H9 (cell line): ENCODE results near the gene BBOX1. TPM values are rescaled to one million over a fixed set of nuclear protein-coding genes. Genes with fewer than 3 reads are reported as not detected.

Source experiments
- DNase-seq: peaks from one replicate; pipeline ENCODE4 v3.0.0-alpha.2; 2017
- H2AFZ ChIP-seq: one replicate; pipeline ENCODE4 v1.6.1; 2013; ENCODE audit warnings: mild to moderate bottlenecking, low read length, control low read depth, moderate library complexity
- H2AK5ac ChIP-seq: 2 replicates; pipeline ENCODE4 v1.6.1; 2013; ENCODE audit warnings: low read length, control low read depth, mixed read lengths; ENCODE audit not compliant: insufficient read length
- H2BK120ac ChIP-seq: one replicate; pipeline ENCODE4 v1.6.1; 2013; ENCODE audit warnings: low read depth, mild to moderate bottlenecking, low read length, control low read depth, inconsistent platforms; ENCODE audit not compliant: poor library complexity, severe bottlenecking
- H2BK12ac ChIP-seq: 2 replicates; pipeline ENCODE4 v1.6.1; 2013; ENCODE audit warnings: low read length, control low read depth, mixed read lengths, low read depth; ENCODE audit not compliant: insufficient read length
- H2BK15ac ChIP-seq: 2 replicates; pipeline ENCODE4 v1.6.1; 2013; ENCODE audit warnings: low read depth, low read length, control low read depth
- H2BK20ac ChIP-seq: one replicate; pipeline ENCODE4 v1.6.1; 2013; ENCODE audit warnings: low read depth, mild to moderate bottlenecking, low read length, control low read depth, inconsistent platforms; ENCODE audit not compliant: poor library complexity, severe bottlenecking
- H2BK5ac ChIP-seq: 2 replicates; pipeline ENCODE4 v1.6.1; 2013; ENCODE audit warnings: low read length, control low read depth, mixed read lengths; ENCODE audit not compliant: insufficient read length
- H3K14ac ChIP-seq: 2 replicates; pipeline ENCODE4 v1.6.1; 2013; ENCODE audit warnings: low read length, control low read depth; ENCODE audit not compliant: insufficient read depth
- H3K18ac ChIP-seq: 2 replicates; pipeline ENCODE4 v1.6.1; 2013; ENCODE audit warnings: low read depth, mild to moderate bottlenecking, mixed read lengths, low read length, control low read depth; ENCODE audit not compliant: insufficient read length
- H3K23ac ChIP-seq: 2 replicates; pipeline ENCODE4 v1.6.1; 2013; ENCODE audit warnings: low read length, control low read depth, mixed read lengths, low read depth; ENCODE audit not compliant: insufficient read length
- H3K23me2 ChIP-seq: 2 replicates; pipeline ENCODE4 v1.6.1; 2013; ENCODE audit warnings: low read depth, mild to moderate bottlenecking, mixed read lengths, low read length, control low read depth; ENCODE audit not compliant: insufficient read length, poor library complexity, severe bottlenecking
- H3K27ac ChIP-seq: 2 replicates; pipeline ENCODE4 v1.5.1; 2013; ENCODE audit warnings: low read length, control low read depth, mixed read lengths, low read depth; ENCODE audit not compliant: insufficient read length
- H3K27me3 ChIP-seq: 2 replicates; pipeline ENCODE4 v1.6.1; 2013; ENCODE audit warnings: low read length, control low read depth, inconsistent platforms; ENCODE audit not compliant: insufficient read depth
- H3K4ac ChIP-seq: 2 replicates; pipeline ENCODE4 v1.6.1; 2013; ENCODE audit warnings: low read depth, mild to moderate bottlenecking, control low read depth, inconsistent platforms, low read length, moderate library complexity
- H3K4me1 ChIP-seq: 2 replicates; pipeline ENCODE4 v1.6.1; 2013; ENCODE audit warnings: low read length, control low read depth, inconsistent platforms; ENCODE audit not compliant: insufficient read depth
- H3K4me2 ChIP-seq: 2 replicates; pipeline ENCODE4 v1.6.1; 2013; ENCODE audit warnings: low read length, control low read depth, mixed read lengths; ENCODE audit not compliant: insufficient read length, insufficient read depth
- H3K56ac ChIP-seq: 2 replicates; pipeline ENCODE4 v1.6.1; 2013; ENCODE audit warnings: low read depth, mild to moderate bottlenecking, mixed read lengths, low read length, control low read depth; ENCODE audit not compliant: insufficient read length
- H3K79me1 ChIP-seq: 2 replicates; pipeline ENCODE4 v1.6.1; 2013; ENCODE audit warnings: low read depth, mild to moderate bottlenecking, moderate library complexity, low read length, control low read depth, inconsistent platforms; ENCODE audit not compliant: insufficient read depth, poor library complexity, severe bottlenecking
- H3K79me2 ChIP-seq: 2 replicates; pipeline ENCODE4 v1.6.1; 2013; ENCODE audit warnings: low read length, control low read depth, inconsistent platforms; ENCODE audit not compliant: insufficient read depth
- H3K9ac ChIP-seq: 2 replicates; pipeline ENCODE4 v1.6.1; 2013; ENCODE audit warnings: low read length, control low read depth, mixed read lengths; ENCODE audit not compliant: insufficient read length; ENCODE audit errors: extremely low read depth
- H3K9me3 ChIP-seq: one replicate; pipeline ENCODE4 v1.6.1; 2013; ENCODE audit warnings: low read depth, low read length, inconsistent platforms; ENCODE audit not compliant: control insufficient read depth
- H3T11ph ChIP-seq: one replicate; pipeline ENCODE4 v1.6.1; 2013; ENCODE audit warnings: mild to moderate bottlenecking, low read length, control low read depth, inconsistent platforms
- H4K20me1 ChIP-seq: one replicate; pipeline ENCODE4 v1.6.1; 2013; ENCODE audit not compliant: control insufficient read depth, insufficient read length, insufficient read depth
- H4K5ac ChIP-seq: 2 replicates; pipeline ENCODE4 v1.6.1; 2013; ENCODE audit warnings: low read depth, mild to moderate bottlenecking, mixed read lengths, low read length, control low read depth; ENCODE audit not compliant: insufficient read length
- H4K8ac ChIP-seq: replicated peaks from 2 replicates; pipeline ENCODE4 v1.6.1; 2013; ENCODE audit warnings: low read length, control low read depth, mixed read lengths, low read depth; ENCODE audit not compliant: insufficient read length
- H4K91ac ChIP-seq: 2 replicates; pipeline ENCODE4 v1.6.1; 2013; ENCODE audit warnings: low read depth, mild to moderate bottlenecking, moderate library complexity, mixed read lengths, low read length, control low read depth; ENCODE audit not compliant: insufficient read length
- H3K27ac Mint-ChIP-seq, 3 experiments: 2 replicates in 2 of 3; 3 replicates in 1 of 3; pipeline ENCODE4 v1.8.0; 2020 to 2021; ENCODE audit warnings: mixed read lengths in 3 of 3, mild to moderate bottlenecking in 1 of 3, moderate library complexity in 1 of 3
- H3K27me3 Mint-ChIP-seq: 2 replicates; pipeline ENCODE4 v1.8.0; 2021; ENCODE audit warnings: low read depth, mild to moderate bottlenecking, moderate library complexity, mixed read lengths
- H3K36me3 Mint-ChIP-seq, 3 experiments: 2 replicates in 2 of 3; 3 replicates in 1 of 3; pipeline ENCODE4 v1.8.0; 2020 to 2021; ENCODE audit warnings: low read depth in 3 of 3, mixed read lengths in 3 of 3; ENCODE audit not compliant: insufficient read depth in 1 of 3
- H3K4me1 Mint-ChIP-seq, 2 experiments: 2 replicates each; pipeline ENCODE4 v1.8.0; 2020; ENCODE audit warnings: mixed read lengths in 2 of 2
- H3K4me3 Mint-ChIP-seq, 2 experiments: 2 replicates in 1 of 2; 3 replicates in 1 of 2; pipeline ENCODE4 v1.8.0; 2020 to 2021; ENCODE audit warnings: mild to moderate bottlenecking in 2 of 2, mixed read lengths in 2 of 2, moderate library complexity in 1 of 2
- H3K9me3 Mint-ChIP-seq, 2 experiments: 2 replicates in 1 of 2; 3 replicates in 1 of 2; pipeline ENCODE4 v1.8.0; 2020; ENCODE audit warnings: mild to moderate bottlenecking in 2 of 2, mixed read lengths in 2 of 2, moderate library complexity in 1 of 2
- CTCF ChIP-seq: fragments of 200-600 bp; sonication (generic); conservative IDR thresholded peaks from 3 replicates; pipeline ENCODE4 v1.8.0; 2021; ENCODE audit warnings: antibody characterized with exemption, mild to moderate bottlenecking
- WGBS: extraction: QIAGEN DNeasy Blood & Tissue Kit; methylation state at CpG from one replicate; pipeline ENCODE4 v1.1.7; 2013; ENCODE audit warnings: missing lambda C conversion rate, low lambda C conversion rate, mixed read lengths; ENCODE audit not compliant: insufficient read length; ENCODE audit errors: extremely low coverage; 5-methylcytosine and 5-hydroxymethylcytosine counted together
- total RNA-seq: library from RNA; stranded (reverse); gene quantifications from 2 replicates; pipeline ENCODE4 v1.2.1, GENCODE V29; 2021

Gene BBOX1
- total RNA-seq, 1 experiment from 2014 or later, result not detected

DNA sequence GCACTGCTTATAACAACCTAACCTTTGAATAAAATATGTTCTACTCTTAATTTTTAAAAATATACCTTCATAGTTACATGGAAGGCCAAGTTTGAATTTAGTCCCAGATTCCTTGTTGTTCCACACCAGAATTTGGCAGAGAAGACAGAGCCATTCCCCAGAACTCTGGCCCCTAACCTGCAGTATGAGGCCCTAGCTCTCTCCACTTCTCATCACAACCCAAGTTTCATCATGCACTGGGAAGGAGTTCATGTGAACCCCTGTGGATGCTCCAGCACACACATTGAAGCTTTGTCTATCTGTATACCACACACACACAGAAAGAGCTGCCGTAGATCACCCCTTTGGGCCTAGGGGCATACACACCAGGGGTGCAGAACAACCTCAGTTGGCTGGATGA lies 10.6 kb upstream of the BBOX1 start:
- H3K79me1 ChIP-seq, result no peaks in the 10 kb centered on the region
- H2BK5ac ChIP-seq, result no peak overlapping the region

More for the DNA sequence above, 10.6 kb upstream of the BBOX1 start:
- WGBS, result no CpG with 5 or more reads among the region's 1 CpG
- H3K27ac ChIP-seq, result no peak overlapping the region
- H3T11ph ChIP-seq, result no peak overlapping the region
- H3K9ac ChIP-seq, result no peak overlapping the region
- H4K91ac ChIP-seq, result no peak overlapping the region
- no peak overlapping the region for H4K5ac ChIP-seq
- no peak overlapping the region for H2AFZ ChIP-seq
- Mint-ChIP-seq H3K27me3 (no peaks in the 10 kb centered on the region), H3K27ac (no peak overlapping the region), H3K9me3 (peaks cover 0 to 2% of the 10 kb centered on the region in 2 experiments; a peak in 2 of 5 replicates), H3K36me3 (no peaks in the 10 kb centered on the region), H3K4me3 (no peak overlapping the region), H3K4me1 (peaks cover 7% of the 10 kb centered on the region in 2 experiments)
- no peak overlapping the region for H3K4me2 ChIP-seq
- H3K4me1 ChIP-seq, result no peaks in the 10 kb centered on the region; the same call in 1 of the 2 replicates
- H2BK20ac ChIP-seq, result no peak overlapping the region
- H3K23ac ChIP-seq, result no peak overlapping the region
- no peak overlapping the region for H2AK5ac ChIP-seq
- no peak overlapping the region for H2BK15ac ChIP-seq
- no peak overlapping the region for H4K8ac ChIP-seq
- no peak overlapping the region for H3K4ac ChIP-seq
- no peak overlapping the region for H2BK120ac ChIP-seq
- DNase-seq, result no peak
- H3K14ac ChIP-seq, result no peak overlapping the region
- H2BK12ac ChIP-seq, result no peak overlapping the region
- H3K9me3 ChIP-seq, result no peaks in the 10 kb centered on the region
- no peaks in the 10 kb centered on the region for H4K20me1 ChIP-seq
- no peaks in the 10 kb centered on the region for H3K27me3 ChIP-seq
- no peak overlapping the region for H3K56ac ChIP-seq
- H3K18ac ChIP-seq, result no peak overlapping the region
- H3K79me2 ChIP-seq, result no peaks in the 10 kb centered on the region
- no peaks in the 10 kb centered on the region for H3K23me2 ChIP-seq
- no peak for TF ChIP-seq CTCF
